Ovary (tissue), 9 donors: ENCODE results near the gene CYP4V2. TPM values are rescaled to one million over a fixed set of nuclear protein-coding genes. Genes with fewer than 3 reads are reported as not detected.

Source experiments
- DNase-seq, 5 donors: peaks; one replicate each; pipeline ENCODE4 v3.0.0-alpha.2; 2019 to 2020
- H3K27ac ChIP-seq, 2 donors: fragments of 200-600 bp; one replicate each; pipeline versions ENCODE4 v1.5.1 to v1.8.0; 2019 to 2022
- H3K27me3 ChIP-seq: fragments of 200-600 bp; one replicate; pipeline ENCODE4 v1.8.0; 2022
- H3K36me3 ChIP-seq: fragments of 200-600 bp; sonication (generic); one replicate; pipeline ENCODE4 v1.5.1; 2019
- H3K4me1 ChIP-seq: one replicate; pipeline ENCODE4 v1.8.1; 2013; ENCODE audit warnings: mild to moderate bottlenecking, moderate library complexity; ENCODE audit not compliant: insufficient read depth
- H3K4me3 ChIP-seq: fragments of 200-600 bp; sonication (generic); one replicate; pipeline ENCODE4 v1.5.1; 2017
- H3K9me3 ChIP-seq, 2 donors: fragments of 200-600 bp in 1 of 2; sonication (generic) in 1 of 2; one replicate each; pipeline versions ENCODE4 v1.5.1 to v1.8.1; 2013 to 2019; ENCODE audit warnings: mild to moderate bottlenecking in 1 of 2, moderate library complexity in 1 of 2
- EP300 ChIP-seq: sonication (generic); formaldehyde crosslinking; IDR thresholded peaks from one replicate; pipeline ENCODE4 v1.6.1; 2017; ENCODE audit warnings: antibody characterized with exemption
- POLR2A ChIP-seq: fragments of 450-650 bp; IDR thresholded peaks from one replicate; pipeline ENCODE4 v1.6.1; 2017; ENCODE audit warnings: antibody characterized with exemption, mild to moderate bottlenecking, moderate library complexity
- WGBS, 3 donors: extraction: QIAGEN DNeasy Blood & Tissue Kit in 1 of 3; methylation state at CpG; one replicate each; pipeline versions ENCODE4 v1.1.5 to v1.1.7; 2013 to 2017; 5-methylcytosine and 5-hydroxymethylcytosine counted together
- intact Hi-C, 4 donors: fragments of 100-400 bp; cut with DNase I; formaldehyde crosslinking; loops; one replicate each; pipeline versions ENCODE4 v1.11.0 to v1.15.1; 2022 to 2023
- polyA plus RNA-seq, 2 donors: library from polyadenylated mRNA; stranded (reverse); fragments of 200-250 nt in 1 of 2; fragments of 350-450 nt in 1 of 2; fragmentation: Illumina TruSeq in 1 of 2; extraction: RNeasy Lipid Tissue Mini Kit (QIAGEN cat#74804) in 1 of 2; gene quantifications; one replicate each; pipeline ENCODE4 v1.2.3, GENCODE V29; 2013 to 2014
- total RNA-seq, 7 donors: library from RNA; depleted of rRNA in 2 of 7; stranded (reverse); fragments of >200 nt in 2 of 7; fragmentation: NEBNext Ultra II Directional in 3 of 7; extraction: Animal tissue kit (Norgen Biotek cat#: 25700) in 3 of 7; gene quantifications; one replicate each; pipeline versions ENCODE4 v1.1.0 to v1.2.4, GENCODE V29; 2016 to 2023
- TF ChIP-seq, protein P1 (sequence below), 3 donors: fragments of 450-650 bp in 2 of 3; fragments of 200-600 bp in 1 of 3; IDR thresholded peaks; one replicate each; pipeline versions ENCODE4 v1.5.1 to v1.8.0; 2016 to 2022; ENCODE audit warnings: antibody characterized with exemption in 3 of 3, mild to moderate bottlenecking in 1 of 3
- donor health status: DM: no; HTN: no; CAD: no; lungs with moderate emphysema.
- donor health status: DM: no; HTN: no; CAD: no.
- donor health status: Bipolar disorder and iron deficiency.
- donor health status: DM: yes; HTN: yes; CAD: no.
- donor health status: DM: no; HTN: no; CAD: no.
- donor health status: DM: yes; HTN: yes; CAD: no.

Gene CYP4V2
- total and polyA plus RNA-seq, 9 donors = 8.5 to 35.3 (median 17.9) TPM

DNA sequence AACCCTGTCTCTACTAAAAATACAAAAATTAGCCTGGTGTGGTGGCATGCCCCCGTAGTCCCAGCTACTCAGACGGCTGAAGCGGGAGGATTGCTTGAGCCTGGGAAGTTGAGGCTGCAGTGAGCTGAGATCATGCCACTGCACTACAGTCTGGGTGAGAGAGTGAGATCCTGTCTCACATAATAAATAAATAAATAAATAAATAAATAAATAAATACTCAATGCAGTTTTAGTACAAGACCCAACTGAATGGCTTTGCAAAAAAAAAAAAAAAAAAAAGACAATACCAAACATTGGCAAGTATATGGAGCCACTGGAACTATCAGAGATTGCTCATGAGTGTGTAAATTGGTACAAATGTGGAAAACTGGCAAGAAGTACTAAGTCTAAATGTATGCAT lies 3.3 kb upstream of the CYP4V2 start:
- no peaks in the 10 kb centered on the region for H3K9me3 ChIP-seq
- no peak for DNase-seq
- H3K4me3 ChIP-seq = no peak overlapping the region
- TF ChIP-seq EP300 (no peak), POLR2A (no peak)
- TF ChIP-seq, protein P1, sequence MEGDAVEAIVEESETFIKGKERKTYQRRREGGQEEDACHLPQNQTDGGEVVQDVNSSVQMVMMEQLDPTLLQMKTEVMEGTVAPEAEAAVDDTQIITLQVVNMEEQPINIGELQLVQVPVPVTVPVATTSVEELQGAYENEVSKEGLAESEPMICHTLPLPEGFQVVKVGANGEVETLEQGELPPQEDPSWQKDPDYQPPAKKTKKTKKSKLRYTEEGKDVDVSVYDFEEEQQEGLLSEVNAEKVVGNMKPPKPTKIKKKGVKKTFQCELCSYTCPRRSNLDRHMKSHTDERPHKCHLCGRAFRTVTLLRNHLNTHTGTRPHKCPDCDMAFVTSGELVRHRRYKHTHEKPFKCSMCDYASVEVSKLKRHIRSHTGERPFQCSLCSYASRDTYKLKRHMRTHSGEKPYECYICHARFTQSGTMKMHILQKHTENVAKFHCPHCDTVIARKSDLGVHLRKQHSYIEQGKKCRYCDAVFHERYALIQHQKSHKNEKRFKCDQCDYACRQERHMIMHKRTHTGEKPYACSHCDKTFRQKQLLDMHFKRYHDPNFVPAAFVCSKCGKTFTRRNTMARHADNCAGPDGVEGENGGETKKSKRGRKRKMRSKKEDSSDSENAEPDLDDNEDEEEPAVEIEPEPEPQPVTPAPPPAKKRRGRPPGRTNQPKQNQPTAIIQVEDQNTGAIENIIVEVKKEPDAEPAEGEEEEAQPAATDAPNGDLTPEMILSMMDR (IDR thresholded peaks at IDR 0.05) = no peak
- WGBS, 3 donors = 66 to 81% (median 74%) methylated on average over 3 of the region's 3 CpGs
- no peaks in the 10 kb centered on the region for H3K27me3 ChIP-seq
- H3K27ac ChIP-seq = no peak overlapping the region
- intact Hi-C loops = no loop called here
- H3K4me1 ChIP-seq = peaks cover 4% of the 10 kb centered on the region
- H3K36me3 ChIP-seq = no peaks in the 10 kb centered on the region

DNA sequence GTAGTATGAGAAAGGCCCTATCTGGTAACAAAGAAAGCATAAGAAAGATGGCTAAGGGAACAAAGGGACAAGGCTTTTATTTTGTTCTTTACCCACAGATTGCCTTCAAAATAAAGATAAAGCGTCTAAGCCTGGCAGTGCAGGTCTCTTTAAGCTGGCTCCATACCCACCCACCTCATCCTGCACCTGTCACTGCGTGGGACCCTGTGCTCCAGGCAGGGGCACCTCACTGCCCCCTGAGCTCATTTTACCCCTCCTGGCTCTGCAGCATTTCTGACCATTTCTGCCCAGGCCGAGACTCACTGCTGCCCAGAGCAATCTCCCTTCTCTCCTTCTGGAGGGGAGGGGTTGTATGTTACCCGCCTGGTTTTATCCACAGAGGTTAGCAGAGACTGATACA lies 1.7 kb upstream of the CYP4V2 start:
- WGBS, 3 donors = 58 to 70% (median 62%) methylated on average over 4 of the region's 4 CpGs
- intact Hi-C loops = loop anchor here in 3 of 4 donors (2.0 to 10.0 kb wide), 3 partner anchors 37 to 45 kb away; no protein-coding TSS in a partner anchor
- H3K27me3 ChIP-seq = no peaks in the 10 kb centered on the region
- H3K9me3 ChIP-seq = no peaks in the 10 kb centered on the region
- no peak overlapping the region for H3K4me3 ChIP-seq
- H3K4me1 ChIP-seq = peaks cover 6% of the 10 kb centered on the region
- H3K36me3 ChIP-seq = no peaks in the 10 kb centered on the region
- TF ChIP-seq POLR2A (no peak), EP300 (no peak)
- TF ChIP-seq, protein P1 (IDR thresholded peaks at IDR 0.05) = no peak
- peak overlapping the region in 1 of 2 donors; percentile 97 for H3K27ac ChIP-seq
- DNase-seq = no peak

DNA sequence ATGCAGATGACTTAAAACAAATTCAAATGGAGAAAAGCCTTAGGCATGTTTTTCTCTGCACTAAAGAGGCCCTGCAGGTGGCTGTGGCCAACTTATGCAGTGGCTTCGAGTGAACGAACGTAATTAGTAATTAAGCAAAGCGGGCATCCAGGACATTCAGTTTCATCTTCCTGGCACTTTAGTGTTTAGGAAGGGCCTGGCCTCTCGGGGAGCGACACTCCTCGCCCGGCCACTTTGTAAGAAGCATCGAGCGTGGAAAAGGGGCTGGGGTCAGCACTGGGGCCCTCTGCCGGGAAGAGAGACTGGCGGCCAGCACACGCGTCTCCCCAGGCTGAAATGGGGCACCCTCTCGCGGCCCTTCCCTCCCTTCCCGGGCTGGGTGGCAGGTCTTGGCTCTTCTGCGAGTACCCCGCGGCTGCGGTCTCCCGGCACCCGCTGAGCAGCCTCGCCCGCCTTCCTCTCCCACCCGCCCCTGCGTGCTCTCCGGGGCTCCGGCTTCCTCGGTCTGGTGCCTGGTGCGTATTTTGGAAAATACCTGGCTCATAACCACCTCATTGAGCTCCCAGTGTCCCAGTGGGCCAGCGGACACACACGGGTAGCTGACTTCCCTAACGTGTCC lies 677 bp upstream of the CYP4V2 start:
- WGBS, 3 donors = 0 to 1% (median 1%) methylated on average over 34 of the region's 34 CpGs
- DNase-seq = peak in 1 of 5 donors; percentile 41
- Histone ChIP-seq H3K4me1 (peaks cover 6% of the 10 kb centered on the region), H3K4me3 (peak overlapping the region; percentile 79), H3K9me3 (no peaks in the 10 kb centered on the region), H3K27ac (peak overlapping the region; percentile 95 to 97), H3K36me3 (no peaks in the 10 kb centered on the region), H3K27me3 (no peaks in the 10 kb centered on the region)
- no peak for TF ChIP-seq EP300
- intact Hi-C loops = loop anchor here in 3 of 4 donors (2.0 to 10.0 kb wide), 3 partner anchors 38 to 46 kb away; no protein-coding TSS in a partner anchor

DNA sequence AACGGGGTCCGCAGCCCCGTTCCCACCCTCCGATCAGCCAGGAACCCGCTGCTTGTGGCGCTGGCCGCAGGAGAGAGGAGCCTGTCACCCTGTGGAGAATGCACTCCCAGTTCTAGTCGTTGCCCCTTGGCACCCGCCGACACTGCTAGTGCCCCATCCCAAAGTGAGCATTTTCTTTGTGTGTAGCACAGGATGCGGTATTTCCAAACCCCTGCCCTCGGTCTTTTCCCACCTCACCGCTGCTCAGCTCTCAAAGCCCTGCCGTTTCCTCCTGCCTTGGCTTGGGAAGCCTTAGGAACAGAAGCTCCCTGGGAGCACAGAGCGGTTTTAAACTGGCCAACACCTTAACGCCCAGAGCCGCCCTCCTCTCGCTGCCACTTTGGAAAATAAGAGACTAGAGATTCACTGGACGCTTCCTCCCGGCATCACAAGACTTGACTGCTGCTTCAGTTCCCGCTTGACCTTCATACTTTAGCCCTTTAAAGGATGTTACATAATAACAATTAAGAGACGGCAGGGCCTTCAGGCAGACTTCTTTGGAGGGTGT lies 772 bp downstream of the CYP4V2 start:
- DNase-seq = peak in 4 of 5 donors; percentile 39 to 63 (median 54)
- intact Hi-C loops = loop anchor here in 2 of 4 donors (5.0 to 10.0 kb wide), 2 partner anchors 40 to 47 kb away; no protein-coding TSS in a partner anchor

More for the DNA sequence above, 772 bp downstream of the CYP4V2 start:
- Histone ChIP-seq H3K9me3 (no peaks in the 10 kb centered on the region), H3K27ac (peak overlapping the region; percentile 95 to 97), H3K36me3 (no peaks in the 10 kb centered on the region), H3K4me3 (peak overlapping the region; percentile 79), H3K4me1 (peaks cover 6% of the 10 kb centered on the region), H3K27me3 (no peaks in the 10 kb centered on the region)
- TF ChIP-seq, protein P1 (IDR thresholded peaks at IDR 0.05) = peak in 1 of 3 donors; percentile 14
- TF ChIP-seq POLR2A (peak; percentile 31), EP300 (no peak)
- 0 to 1% (median 0%) methylated on average over 20 to 22 of the region's 22 CpGs for WGBS, 3 donors
